ENCODE results near the gene DCPS. TPM values are rescaled to one million over a fixed set of nuclear protein-coding genes. Genes with fewer than 3 reads are reported as not detected.
"Not testable (repeated sequence)": the region's sequence is repeated elsewhere in the genome, so short reads cannot be mapped to it uniquely, and the experiment has no call there.

DCPS gene
- total RNA-seq, 1 experiment from 2014 or later = 21.4 TPM

- DNase-seq = no peak
- Histone ChIP-seq H3K4me3 (ENCODE audit: insufficient read depth, low read depth, low read length) (no peak overlapping the region), H3K27me3 (ENCODE audit: control insufficient read depth, insufficient read depth, low read length) (no peaks in the 10 kb centered on the region), H3K36me3 (replicated peaks; ENCODE audit: control insufficient read depth, insufficient read depth, low read length) (no peaks in the 10 kb centered on the region)
Measured at GRCh38 chr11:126393143-126393542, 89.3 kb downstream of the DCPS start.

- peak; percentile 39 for DNase-seq
- H3K36me3 ChIP-seq (replicated peaks; ENCODE audit: control insufficient read depth, insufficient read depth, low read length) = no peaks in the 10 kb centered on the region
- no peak overlapping the region for H3K4me3 ChIP-seq (ENCODE audit: insufficient read depth, low read depth, low read length)
- no peaks in the 10 kb centered on the region for H3K27me3 ChIP-seq (ENCODE audit: control insufficient read depth, insufficient read depth, low read length)
Measured at GRCh38 chr11:126394036-126394435, 90.2 kb downstream of the DCPS start.

- not testable (repeated sequence) for H3K4me3 ChIP-seq (ENCODE audit: insufficient read depth, low read depth, low read length); DNase-seq; H3K27me3 ChIP-seq (ENCODE audit: control insufficient read depth, insufficient read depth, low read length); H3K36me3 ChIP-seq (replicated peaks; ENCODE audit: control insufficient read depth, insufficient read depth, low read length)
Measured at GRCh38 chr11:126394634-126395072, 90.8 kb downstream of the DCPS start.

Other genes starting within 250 kb of the DCPS start
- gene CDON, start 241.2 kb upstream of the DCPS start, total RNA-seq (2014; rRNA removed; shearing (Covaris generic)) = 22.7 and 31.5 TPM in 2 replicates
- 41.5 and 43.6 TPM in 2 replicates for gene RPUSD4, start 92.4 kb upstream of the DCPS start, total RNA-seq (2014; rRNA removed; shearing (Covaris generic))
- 50.8 and 53.2 TPM in 2 replicates for gene FAM118B, start 92.3 kb upstream of the DCPS start, total RNA-seq (2014; rRNA removed; shearing (Covaris generic))
- gene SRPRA, start 35.2 kb upstream of the DCPS start, total RNA-seq (2014; rRNA removed; shearing (Covaris generic)) = 65.9 and 72.7 TPM in 2 replicates
- 54.0 and 68.7 TPM in 2 replicates for gene FOXRED1, start 34.9 kb upstream of the DCPS start, total RNA-seq (2014; rRNA removed; shearing (Covaris generic))
- gene TIRAP, start 21.0 kb upstream of the DCPS start, total RNA-seq (2014; rRNA removed; shearing (Covaris generic)) = 4.2 and 5.8 TPM in 2 replicates
- 16.0 and 19.4 TPM in 2 replicates for gene ST3GAL4, start 51.6 kb downstream of the DCPS start, total RNA-seq (2014; rRNA removed; shearing (Covaris generic))

Data from H7 (cell line).